H1 (cell line): ENCODE measurements around the gene GRID2. TPM values are rescaled to one million over a fixed set of nuclear protein-coding genes. Genes with fewer than 3 reads are reported as not detected.

ENCODE experiments used
- CTCF ChIA-PET: fragments of 300-600 bp; sonication (Branson Sonifier 250); formaldehyde crosslinking; loops from one replicate; lab custom pipeline; 2021; ENCODE audit not compliant: partially characterized antibody; lab: Charles Lee
- POLR2A ChIA-PET: fragments of 300-600 bp; sonication (Branson Sonifier 250); formaldehyde crosslinking; loops from one replicate; lab custom pipeline; 2021; ENCODE audit warnings: inconsistent platforms; ENCODE audit not compliant: partially characterized antibody; lab: Charles Lee
- DNase-seq, 2 experiments: peaks; one replicate each; pipeline versions ENCODE4 v3.0.0 to v3.0.0-alpha.2; 2010 to 2022; ENCODE audit warnings: low spot score in 2 of 2, low read depth in 1 of 2, mixed read lengths in 1 of 2
- FAIRE-seq: peaks from 2 replicates; lab custom pipeline; 2011; peaks lifted over from hg19 to GRCh38; lab: Jason Lieb, UNC
- H2AFZ ChIP-seq: 2 replicates; pipeline ENCODE4 v1.8.1; 2012; ENCODE audit warnings: low read length, inconsistent platforms
- H2AK5ac ChIP-seq: 2 replicates; pipeline ENCODE4 v1.6.1; 2013; ENCODE audit warnings: low read depth, low read length
- H2BK120ac ChIP-seq: replicated peaks from 2 replicates; pipeline ENCODE3; 2013; ENCODE audit warnings: low read depth, low read length, inconsistent platforms
- H2BK12ac ChIP-seq: 2 replicates; pipeline ENCODE4 v1.6.1; 2013; ENCODE audit warnings: low read depth, low read length
- H2BK15ac ChIP-seq: 2 replicates; pipeline ENCODE4 v1.6.1; 2013; ENCODE audit warnings: low read length
- H2BK20ac ChIP-seq: 2 replicates; pipeline ENCODE4 v1.6.1; 2013; ENCODE audit warnings: low read length
- H2BK5ac ChIP-seq: 2 replicates; pipeline ENCODE4 v1.6.1; 2013; ENCODE audit warnings: low read depth, low read length
- H3K14ac ChIP-seq: 2 replicates; pipeline ENCODE4 v1.6.1; 2013; ENCODE audit warnings: inconsistent platforms; ENCODE audit not compliant: insufficient read length
- H3K18ac ChIP-seq: 2 replicates; pipeline ENCODE4 v1.6.1; 2013; ENCODE audit warnings: low read length; ENCODE audit errors: extremely low read depth
- H3K23ac ChIP-seq: 2 replicates; pipeline ENCODE4 v1.6.1; 2013; ENCODE audit warnings: inconsistent platforms; ENCODE audit not compliant: insufficient read length
- H3K23me2 ChIP-seq: 2 replicates; pipeline ENCODE4 v1.6.1; 2013; ENCODE audit warnings: low read depth, low read length
- H3K27ac ChIP-seq: 2 replicates; pipeline ENCODE4 v1.6.1; 2011; ENCODE audit warnings: low read depth, low read length, inconsistent platforms
- H3K27me3 ChIP-seq, 4 experiments: replicated peaks in 1 of 4; 1 replicate in 1 of 4; 2 replicates in 3 of 4; pipeline versions ENCODE4 v1.6.1 to v1.8.1; 2011 to 2013; ENCODE audit warnings: low read length in 3 of 4, mild to moderate bottlenecking in 3 of 4, inconsistent platforms in 2 of 4, mixed read lengths in 2 of 4, moderate library complexity in 1 of 4; ENCODE audit not compliant: control insufficient read depth in 3 of 4, insufficient read depth in 3 of 4; ENCODE audit errors: extremely low read depth in 1 of 4
- H3K36me3 ChIP-seq, 4 experiments: 2 replicates each; pipeline versions ENCODE4 v1.6.1 to v1.8.1; 2011 to 2013; ENCODE audit warnings: mild to moderate bottlenecking in 4 of 4, low read length in 3 of 4, moderate library complexity in 2 of 4, control low read depth in 1 of 4, inconsistent platforms in 1 of 4; ENCODE audit not compliant: insufficient read depth in 4 of 4, control insufficient read depth in 2 of 4
- H3K4ac ChIP-seq: replicated peaks from 2 replicates; pipeline ENCODE3; 2013; ENCODE audit warnings: low read length, low read depth, mixed read lengths, inconsistent platforms; ENCODE audit not compliant: insufficient read length
- H3K4me1 ChIP-seq, 4 experiments: replicated peaks in 1 of 4; 1 replicate in 1 of 4; 2 replicates in 3 of 4; pipeline versions ENCODE4 v1.6.1 to v1.8.1; 2011 to 2013; ENCODE audit warnings: low read length in 3 of 4, inconsistent platforms in 2 of 4, mixed read lengths in 1 of 4; ENCODE audit not compliant: insufficient read depth in 4 of 4, control insufficient read depth in 3 of 4
- H3K4me2 ChIP-seq, 2 experiments: 2 replicates each; pipeline versions ENCODE4 v1.6.1 to v1.8.1; 2011 to 2013; ENCODE audit warnings: low read depth in 2 of 2, low read length in 2 of 2, control low read depth in 1 of 2, inconsistent platforms in 1 of 2, mild to moderate bottlenecking in 1 of 2; ENCODE audit not compliant: insufficient read depth in 1 of 2
- H3K4me3 ChIP-seq, 4 experiments: fragments of 200-600, 300-600 bp in 1 of 4; sonication (generic), shearing (Covaris generic), sonication (Bioruptor Twin) in 1 of 4; 2 replicates each; pipeline versions ENCODE4 v1.5.1 to v1.8.1; 2011 to 2016; ENCODE audit warnings: low read length in 4 of 4, low read depth in 3 of 4, control low read depth in 2 of 4, inconsistent platforms in 2 of 4, mild to moderate bottlenecking in 2 of 4, mixed read lengths in 1 of 4, moderate library complexity in 1 of 4; ENCODE audit not compliant: insufficient read depth in 2 of 4; ENCODE audit errors: extremely low read depth in 1 of 4
- H3K56ac ChIP-seq: replicated peaks from 2 replicates; pipeline ENCODE3; 2013; ENCODE audit warnings: low read depth, mild to moderate bottlenecking, mixed read lengths, low read length, inconsistent platforms; ENCODE audit not compliant: insufficient read length
- H3K79me1 ChIP-seq: 2 replicates; pipeline ENCODE4 v1.6.1; 2013; ENCODE audit warnings: low read depth, low read length, control low read depth
- H3K79me2 ChIP-seq, 2 experiments: 2 replicates each; pipeline versions ENCODE4 v1.6.1 to v1.8.1; 2012 to 2013; ENCODE audit warnings: low read length in 2 of 2, mild to moderate bottlenecking in 2 of 2, inconsistent platforms in 1 of 2; ENCODE audit not compliant: insufficient read depth in 2 of 2, control insufficient read depth in 1 of 2
- H3K9ac ChIP-seq, 4 experiments: replicated peaks in 1 of 4; 1 replicate in 1 of 4; 2 replicates in 3 of 4; pipeline versions ENCODE4 v1.6.1 to v1.8.1; 2011 to 2013; ENCODE audit warnings: low read depth in 3 of 4, low read length in 3 of 4, control low read depth in 2 of 4, mild to moderate bottlenecking in 2 of 4, moderate library complexity in 2 of 4, inconsistent platforms in 1 of 4; ENCODE audit errors: extremely low read depth in 1 of 4
- H3K9me3 ChIP-seq, 2 experiments: 2 replicates each; pipeline versions ENCODE4 v1.6.1 to v1.8.1; 2012 to 2013; ENCODE audit warnings: mild to moderate bottlenecking in 2 of 2, moderate library complexity in 2 of 2, control low read depth in 1 of 2, inconsistent platforms in 1 of 2, low read depth in 1 of 2, low read length in 1 of 2, mixed read lengths in 1 of 2; ENCODE audit not compliant: insufficient read depth in 2 of 2
- H4K20me1 ChIP-seq, 2 experiments: replicated peaks in 1 of 2; 2 replicates each; pipeline versions ENCODE3 to v1.8.1; 2011 to 2013; ENCODE audit warnings: inconsistent platforms in 2 of 2, low read length in 2 of 2, mild to moderate bottlenecking in 1 of 2; ENCODE audit not compliant: insufficient read depth in 2 of 2, control insufficient read depth in 1 of 2
- H4K5ac ChIP-seq: 2 replicates; pipeline ENCODE4 v1.6.1; 2013; ENCODE audit warnings: low read length, low read depth, mixed read lengths, inconsistent platforms; ENCODE audit not compliant: insufficient read length
- H4K8ac ChIP-seq: 2 replicates; pipeline ENCODE4 v1.8.0; 2013; ENCODE audit warnings: mild to moderate bottlenecking, moderate library complexity, low read length, inconsistent platforms; ENCODE audit not compliant: insufficient read depth; ENCODE audit errors: extremely low read depth
- H4K91ac ChIP-seq: replicated peaks from 2 replicates; pipeline ENCODE3; 2013; ENCODE audit warnings: low read length, mixed read lengths, inconsistent platforms; ENCODE audit not compliant: insufficient read length
- HDAC2 ChIP-seq, 2 experiments: fragments of 300-600 bp in 1 of 2; sonication (generic) in 1 of 2; IDR thresholded peaks; 2 replicates each; pipeline ENCODE4 v1.6.1; 2011 to 2012; ENCODE audit warnings: low read depth in 2 of 2, low read length in 2 of 2, mild to moderate bottlenecking in 2 of 2, moderate library complexity in 2 of 2, borderline replicate concordance in 1 of 2, inconsistent platforms in 1 of 2
- WGBS, 2 experiments: shearing (Covaris generic) in 1 of 2; methylation state at CpG; one replicate each; pipeline versions ENCODE4 v1.1.6 to v1.1.7; 2013 to 2015; ENCODE audit warnings: low lambda C conversion rate in 2 of 2, mixed read lengths in 2 of 2, inconsistent platforms in 1 of 2, low coverage in 1 of 2, missing lambda C conversion rate in 1 of 2; ENCODE audit not compliant: insufficient replicate concordance in 2 of 2, insufficient coverage in 1 of 2, insufficient read length in 1 of 2; ENCODE audit errors: extremely low coverage in 1 of 2, missing lambda C conversion rate in 1 of 2; 5-methylcytosine and 5-hydroxymethylcytosine counted together
- polyA plus RNA-seq, 7 experiments: library from polyadenylated mRNA; depleted of rRNA in 3 of 7; stranded (reverse) in 5 of 7; unstranded in 2 of 7; fragments of >200 nt in 5 of 7; fragments of 200-250 nt in 2 of 7; gene quantifications; 1 replicate in 5 of 7; 2 replicates in 1 of 7; 4 replicates in 1 of 7; pipeline versions ENCODE4 v1.2.1 to v1.2.3, GENCODE V29; 2011 to 2013; ENCODE audit warnings: missing spikeins in 2 of 7, mixed read lengths in 2 of 7
- total RNA-seq: library from RNA; stranded (reverse); fragmentation: NEBNext Ultra II Directional; extraction: Animal tissue kit (Norgen Biotek cat#: 25700); gene quantifications from 2 replicates; pipeline ENCODE4 v1.2.1, GENCODE V29; 2021

The GRID2 gene
- total and polyA plus RNA-seq, 2 of the 8 experiments (the other 6 are each of a cell fraction or from before 2014, with no cell fraction given), result 31.1 to 81.9 TPM

- Histone ChIP-seq H3K79me1 (no peaks in the 10 kb centered on the region), H2BK12ac (no peak overlapping the region), H3K27ac (no peak overlapping the region), H3K23me2 (no peaks in the 10 kb centered on the region), H4K20me1 (no peaks in the 10 kb centered on the region), H3K14ac (no peak overlapping the region), H3K4me3 (no peak overlapping the region), H3K18ac (no peak overlapping the region), H2AFZ (no peak overlapping the region), H3K79me2 (no peaks in the 10 kb centered on the region), H2AK5ac (no peak overlapping the region), H4K8ac (no peak overlapping the region), H3K56ac (no peak overlapping the region), H2BK15ac (no peak overlapping the region; the same call in 1 of the 2 replicates), H3K9me3 (no peaks in the 10 kb centered on the region), H2BK20ac (no peak overlapping the region), H3K4ac (no peak overlapping the region), H3K4me2 (no peak overlapping the region), H2BK120ac (no peak overlapping the region), H3K23ac (no peak overlapping the region), H2BK5ac (no peak overlapping the region), H4K91ac (no peak overlapping the region), H3K4me1 (peaks cover 0 to 3% (median 0%) of the 10 kb centered on the region in 4 experiments; a peak in 2 of 7 replicates), H4K5ac (no peak overlapping the region), H3K36me3 (no peaks in the 10 kb centered on the region), H3K27me3 (no peaks in the 10 kb centered on the region), H3K9ac (no peak overlapping the region)
- POLR2A ChIA-PET, result interaction anchor here (0.7 kb wide), 1 partner anchor 35 kb away, joined by 3 read pairs; no protein-coding TSS in a partner anchor
- TF ChIP-seq HDAC2 (IDR thresholded peaks at IDR 0.05; ENCODE audit: borderline replicate concordance in 1 of 2, low read depth in 2 of 2, low read length in 2 of 2), result no peak
- FAIRE-seq (no peak), DNase-seq (no peak)
- CTCF ChIA-PET, result interaction anchor here (0.6 to 2.3 kb wide), 2 partner anchors 9 to 46 kb away, joined by 3 to 7 read pairs; no protein-coding TSS in a partner anchor
- 90% methylated on average over 5 of the region's 5 CpGs; no CpG with 5 or more reads in 1 of the 2 experiments for WGBS, 2 experiments
Observed at GRCh38 chr4:93780080-93780479, 1476.3 kb downstream of the GRID2 start.
